DOHH2 (cell line): ENCODE results near the gene KDSR.

ENCODE experiments used
- EZH2phosphoT487 ChIP-seq: fragments of 200-600 bp; sonication (generic); IDR thresholded peaks from 2 replicates; pipeline ENCODE4 v1.6.1; 2017; ENCODE audit warnings: borderline replicate concordance, mild to moderate bottlenecking, antibody characterized with exemption, low read length, moderate library complexity, mixed read lengths
- TF ChIP-seq, protein P1 (sequence below): fragments of 200-600 bp; sonication (generic); IDR thresholded peaks from one replicate; pipeline ENCODE4 v1.5.1; 2014; ENCODE audit warnings: antibody characterized with exemption, mild to moderate bottlenecking, low read depth, low read length; ENCODE audit not compliant: poor library complexity, severe bottlenecking

GRCh38 chr18:63306249-63306648 lies 60.8 kb downstream of the KDSR start:
- TF ChIP-seq, protein P1, sequence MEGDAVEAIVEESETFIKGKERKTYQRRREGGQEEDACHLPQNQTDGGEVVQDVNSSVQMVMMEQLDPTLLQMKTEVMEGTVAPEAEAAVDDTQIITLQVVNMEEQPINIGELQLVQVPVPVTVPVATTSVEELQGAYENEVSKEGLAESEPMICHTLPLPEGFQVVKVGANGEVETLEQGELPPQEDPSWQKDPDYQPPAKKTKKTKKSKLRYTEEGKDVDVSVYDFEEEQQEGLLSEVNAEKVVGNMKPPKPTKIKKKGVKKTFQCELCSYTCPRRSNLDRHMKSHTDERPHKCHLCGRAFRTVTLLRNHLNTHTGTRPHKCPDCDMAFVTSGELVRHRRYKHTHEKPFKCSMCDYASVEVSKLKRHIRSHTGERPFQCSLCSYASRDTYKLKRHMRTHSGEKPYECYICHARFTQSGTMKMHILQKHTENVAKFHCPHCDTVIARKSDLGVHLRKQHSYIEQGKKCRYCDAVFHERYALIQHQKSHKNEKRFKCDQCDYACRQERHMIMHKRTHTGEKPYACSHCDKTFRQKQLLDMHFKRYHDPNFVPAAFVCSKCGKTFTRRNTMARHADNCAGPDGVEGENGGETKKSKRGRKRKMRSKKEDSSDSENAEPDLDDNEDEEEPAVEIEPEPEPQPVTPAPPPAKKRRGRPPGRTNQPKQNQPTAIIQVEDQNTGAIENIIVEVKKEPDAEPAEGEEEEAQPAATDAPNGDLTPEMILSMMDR, result no peak
- no peak for TF ChIP-seq EZH2phosphoT487
